Stomach smooth muscle (tissue), 2 donors: ENCODE measurements around the gene ZFP14.
"Not testable (repeated sequence)": the region's sequence is repeated elsewhere in the genome, so short reads cannot be mapped to it uniquely, and the experiment has no call there.

Experiments
- H3K27ac ChIP-seq: one replicate; pipeline ENCODE4 v1.7.0; 2013; ENCODE audit warnings: mild to moderate bottlenecking, low read length, inconsistent platforms
- H3K27me3 ChIP-seq, 2 donors: one replicate each; pipeline ENCODE4 v1.7.0; 2013; ENCODE audit warnings: low read length in 2 of 2; ENCODE audit not compliant: insufficient read depth in 2 of 2, control insufficient read depth in 1 of 2
- H3K36me3 ChIP-seq, 2 donors: one replicate each; pipeline ENCODE4 v1.7.0; 2013; ENCODE audit warnings: low read length in 2 of 2; ENCODE audit not compliant: control insufficient read depth in 2 of 2, insufficient read depth in 2 of 2
- H3K4me1 ChIP-seq: one replicate; pipeline ENCODE4 v1.7.0; 2013; ENCODE audit warnings: low read length; ENCODE audit not compliant: control insufficient read depth, insufficient read depth
- H3K4me3 ChIP-seq, 2 donors: one replicate each; pipeline ENCODE4 v1.7.0; 2013; ENCODE audit warnings: low read length in 2 of 2
- H3K9ac ChIP-seq, 2 donors: one replicate each; pipeline ENCODE4 v1.7.0; 2013; ENCODE audit warnings: low read length in 2 of 2, mild to moderate bottlenecking in 1 of 2
- H3K9me3 ChIP-seq, 2 donors: one replicate each; pipeline ENCODE4 v1.7.0; 2013; ENCODE audit warnings: low read length in 2 of 2; ENCODE audit not compliant: control insufficient read depth in 2 of 2
- donor health status: healthy.
- donor health status: Pancreatic carcinoma.

The ZFP14 gene

DNA sequence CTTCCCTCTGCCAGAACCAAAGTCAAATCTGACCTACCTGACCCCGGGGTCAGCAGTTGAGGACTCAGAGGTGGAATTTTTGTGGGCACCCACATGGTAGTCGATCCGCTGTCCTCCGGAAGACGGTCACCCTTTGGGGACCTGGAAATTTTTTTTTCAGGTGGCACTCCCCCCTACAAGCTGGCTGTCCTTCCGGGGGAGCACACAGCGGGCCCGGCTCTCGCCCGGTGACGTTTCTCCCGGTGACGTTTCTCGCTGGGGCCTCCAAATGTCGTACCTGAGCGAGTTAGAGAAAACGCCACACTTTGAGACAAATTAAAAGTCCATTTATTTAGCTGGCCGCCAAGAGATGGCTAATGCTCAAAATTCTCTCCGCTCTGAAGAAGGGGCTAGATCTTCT is 48.8 kb downstream of the ZFP14 start:
- no peaks in the 10 kb centered on the region for H3K9me3 ChIP-seq
- H3K27ac ChIP-seq = no peak overlapping the region
- H3K4me3 ChIP-seq = no peak overlapping the region
- H3K36me3 ChIP-seq = peaks cover 10 to 19% of the 10 kb centered on the region in 2 donors
- H3K4me1 ChIP-seq = peaks cover 13% of the 10 kb centered on the region
- no peaks in the 10 kb centered on the region for H3K27me3 ChIP-seq
- no peak overlapping the region for H3K9ac ChIP-seq

GRCh38 chr19:36329534-36329933 is 49.5 kb downstream of the ZFP14 start:
- H3K9me3 ChIP-seq, H3K9ac ChIP-seq: not testable (repeated sequence)

DNA sequence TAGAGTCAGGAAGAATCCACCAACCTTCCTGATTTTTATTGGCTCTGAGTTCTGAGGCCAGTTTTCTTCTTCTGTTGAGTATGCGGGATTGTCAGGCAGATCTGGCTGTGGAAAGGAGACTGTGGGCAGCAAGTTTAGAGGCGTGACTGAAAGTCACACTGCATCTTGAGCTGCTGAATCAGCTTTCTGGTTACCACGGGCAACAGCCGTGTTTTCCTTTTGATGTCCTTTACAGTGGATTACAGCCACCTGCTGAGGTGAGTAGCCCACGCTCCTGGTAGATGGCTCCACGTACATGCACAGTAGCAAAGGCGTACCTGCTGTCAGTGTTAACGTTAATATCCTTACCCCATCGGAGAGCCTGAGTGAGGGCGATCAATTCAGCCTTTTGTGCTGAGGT is 52.4 kb downstream of the ZFP14 start:
- H3K27ac ChIP-seq, H3K27me3 ChIP-seq, H3K4me3 ChIP-seq, H3K9me3 ChIP-seq, H3K9ac ChIP-seq, H3K4me1 ChIP-seq: not testable (repeated sequence)
- H3K36me3 ChIP-seq = peaks cover 10 to 19% of the 10 kb centered on the region in 2 donors

More at GRCh38 chr19:36329534-36329933, 49.5 kb downstream of the ZFP14 start:
- not testable (repeated sequence) for H3K27ac ChIP-seq, H3K4me3 ChIP-seq, H3K27me3 ChIP-seq
- Histone ChIP-seq H3K4me1 (peaks cover 13% of the 10 kb centered on the region), H3K36me3 (peaks cover 10 to 19% of the 10 kb centered on the region in 2 donors)

DNA sequence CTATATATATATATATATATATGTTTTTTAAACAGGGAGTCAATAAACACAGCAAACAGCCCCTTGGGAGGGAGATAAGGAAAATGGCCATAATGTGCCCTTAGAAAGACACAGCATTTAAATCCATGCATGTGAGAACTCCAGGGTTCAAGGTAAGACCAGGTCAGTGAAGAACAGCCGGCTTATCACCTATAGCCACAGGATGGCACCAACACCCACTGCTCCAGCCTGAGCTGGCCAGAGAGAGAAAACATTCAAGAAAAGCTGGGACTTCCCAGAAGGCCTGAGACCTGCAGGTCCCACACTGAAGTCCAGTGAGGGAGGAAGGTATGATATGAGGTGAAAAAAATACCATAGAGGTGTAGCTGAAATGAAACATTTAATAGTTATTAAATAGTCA is 63.8 kb downstream of the ZFP14 start:
- not testable (repeated sequence) for H3K27me3 ChIP-seq, H3K4me3 ChIP-seq, H3K9ac ChIP-seq, H3K4me1 ChIP-seq, H3K27ac ChIP-seq, H3K9me3 ChIP-seq, H3K36me3 ChIP-seq

DNA sequence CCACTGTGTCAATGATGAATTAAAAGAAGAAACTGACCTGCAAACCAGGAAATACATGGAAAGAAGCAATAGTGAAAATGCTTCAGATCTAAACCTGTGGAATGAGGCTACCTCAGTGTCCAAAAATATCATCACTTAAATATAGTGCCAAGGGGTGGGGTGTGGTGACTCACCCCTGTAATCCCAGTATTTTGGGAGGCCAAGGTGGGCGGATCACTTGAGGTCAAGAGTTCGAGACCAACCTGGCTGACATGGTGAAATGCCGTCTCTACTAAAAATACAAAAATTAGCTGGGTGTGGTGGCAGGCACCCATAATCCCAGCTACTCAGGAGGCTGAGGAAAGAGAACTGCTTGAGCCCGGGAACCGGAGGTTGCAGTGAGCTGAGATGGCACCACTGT is 64.9 kb downstream of the ZFP14 start:
- not testable (repeated sequence) for H3K9ac ChIP-seq, H3K4me1 ChIP-seq, H3K9me3 ChIP-seq, H3K27me3 ChIP-seq, H3K36me3 ChIP-seq, H3K4me3 ChIP-seq, H3K27ac ChIP-seq

DNA sequence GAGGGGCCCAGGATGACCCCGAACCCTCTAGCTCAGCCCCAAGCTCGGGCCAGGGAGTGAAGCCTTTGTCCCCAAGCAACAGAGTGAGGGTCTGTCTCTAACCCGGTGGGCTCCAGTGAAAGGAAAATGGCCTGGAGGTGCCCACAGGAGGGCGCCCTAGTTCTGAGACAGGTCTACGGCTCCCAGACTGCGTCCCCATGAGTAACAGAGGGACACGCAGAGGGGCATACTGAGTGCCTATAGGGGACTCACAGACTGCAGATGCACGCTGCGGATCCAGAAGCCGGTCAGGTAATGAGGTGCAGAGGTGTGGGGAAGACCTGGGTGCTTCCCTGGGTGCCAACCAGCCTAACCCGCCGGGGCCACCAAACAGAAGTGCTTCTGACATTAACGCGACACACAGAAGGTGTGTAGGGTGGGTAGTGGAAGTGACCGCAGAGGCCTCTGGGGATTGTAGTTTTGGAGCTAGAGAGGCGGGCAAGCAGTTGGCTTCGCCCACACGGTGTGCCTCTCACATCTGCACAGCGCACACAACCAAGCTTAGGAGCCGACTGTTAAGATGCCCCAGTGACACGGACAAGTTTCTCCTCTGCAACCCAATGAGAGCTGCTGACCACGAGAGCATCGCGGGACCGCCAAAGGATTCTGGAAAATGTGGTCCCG is 67.8 kb downstream of the ZFP14 start:
- H3K27ac ChIP-seq, H3K4me3 ChIP-seq, H3K9ac ChIP-seq, H3K4me1 ChIP-seq, H3K27me3 ChIP-seq, H3K9me3 ChIP-seq, H3K36me3 ChIP-seq: not testable (repeated sequence)

DNA sequence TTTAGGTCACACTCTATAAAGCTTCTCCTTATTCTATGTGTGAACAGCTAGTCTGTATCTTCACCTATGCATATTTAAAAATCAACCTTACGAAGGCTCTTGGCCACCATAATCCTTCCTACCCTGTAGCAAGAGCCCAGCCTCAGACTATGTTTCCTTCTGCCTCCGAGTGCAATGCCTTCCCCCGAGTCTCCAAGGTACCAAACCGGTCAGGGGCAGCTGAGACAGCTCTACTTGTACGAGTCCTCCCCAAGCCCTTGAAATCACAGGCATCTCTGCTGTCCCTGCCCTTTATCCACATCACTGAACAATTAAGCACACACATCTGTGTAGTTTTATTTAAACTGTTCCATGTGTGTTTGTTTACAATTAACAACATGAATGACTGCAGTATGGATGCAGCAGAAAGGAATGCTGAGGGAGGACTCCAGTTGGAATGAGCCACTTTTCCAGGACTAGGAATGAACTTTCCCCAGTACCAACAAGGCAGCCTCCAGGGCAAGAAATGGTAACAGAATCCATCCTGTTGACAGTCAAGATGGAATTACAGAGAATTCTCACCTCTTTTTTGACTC is 68.5 kb downstream of the ZFP14 start:
- H3K4me1 ChIP-seq, H3K27ac ChIP-seq, H3K27me3 ChIP-seq, H3K9me3 ChIP-seq, H3K36me3 ChIP-seq, H3K9ac ChIP-seq, H3K4me3 ChIP-seq: not testable (repeated sequence)

GRCh38 chr19:36309759-36310158 is 69.2 kb downstream of the ZFP14 start:
- H3K9me3 ChIP-seq, H3K36me3 ChIP-seq, H3K4me1 ChIP-seq, H3K27me3 ChIP-seq, H3K27ac ChIP-seq, H3K9ac ChIP-seq: not testable (repeated sequence)
- peak overlapping the region in 1 of 2 donors; percentile 8 for H3K4me3 ChIP-seq

GRCh38 chr19:36309309-36309708 is 69.7 kb downstream of the ZFP14 start:
- not testable (repeated sequence) for H3K36me3 ChIP-seq, H3K4me3 ChIP-seq, H3K9ac ChIP-seq, H3K27ac ChIP-seq, H3K4me1 ChIP-seq, H3K27me3 ChIP-seq, H3K9me3 ChIP-seq

- not testable (repeated sequence) for H3K4me1 ChIP-seq, H3K4me3 ChIP-seq, H3K9ac ChIP-seq, H3K27ac ChIP-seq, H3K27me3 ChIP-seq, H3K36me3 ChIP-seq, H3K9me3 ChIP-seq
Observed at GRCh38 chr19:36292317-36292716, 86.7 kb downstream of the ZFP14 start.
